ENCODE results near the gene CNNM3.
A peak's percentile ranks its signal among the peaks of the same experiment; 100 is the strongest.

DNA sequence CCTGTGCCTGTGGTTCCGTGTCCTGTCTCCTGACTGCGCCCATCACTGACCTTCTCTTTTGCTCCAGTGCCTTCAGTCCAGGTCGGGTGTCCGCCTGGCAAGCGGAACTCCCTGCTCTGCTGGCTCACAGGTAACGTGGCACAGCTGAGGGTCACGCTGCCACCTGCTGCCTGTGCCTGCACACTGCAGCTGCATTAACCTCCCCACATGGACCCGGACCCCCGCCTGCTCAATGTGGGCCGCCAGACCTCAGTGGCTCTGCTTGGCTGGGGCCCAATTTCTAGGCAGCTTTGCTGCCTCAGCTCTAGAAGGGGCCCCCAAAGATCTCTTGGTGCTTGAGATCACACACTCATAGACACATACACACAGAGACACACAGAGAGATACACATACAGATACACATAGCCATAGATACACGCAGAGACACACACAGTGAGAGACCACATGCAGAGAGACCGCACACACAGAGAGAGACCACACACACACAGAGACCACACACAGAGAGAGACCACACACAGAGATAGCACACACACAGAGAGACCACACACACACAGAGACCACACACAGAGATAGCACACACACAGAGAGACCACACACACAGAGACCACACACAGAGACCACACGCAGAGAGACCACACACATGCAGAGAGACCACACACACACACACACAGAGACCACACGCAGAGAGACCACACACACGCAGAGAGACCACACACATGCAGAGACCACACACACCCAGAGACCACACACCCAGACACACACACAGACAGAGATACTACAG, 14.9 kb upstream of the CNNM3 start:
- TF ChIP-seq, protein P1, sequence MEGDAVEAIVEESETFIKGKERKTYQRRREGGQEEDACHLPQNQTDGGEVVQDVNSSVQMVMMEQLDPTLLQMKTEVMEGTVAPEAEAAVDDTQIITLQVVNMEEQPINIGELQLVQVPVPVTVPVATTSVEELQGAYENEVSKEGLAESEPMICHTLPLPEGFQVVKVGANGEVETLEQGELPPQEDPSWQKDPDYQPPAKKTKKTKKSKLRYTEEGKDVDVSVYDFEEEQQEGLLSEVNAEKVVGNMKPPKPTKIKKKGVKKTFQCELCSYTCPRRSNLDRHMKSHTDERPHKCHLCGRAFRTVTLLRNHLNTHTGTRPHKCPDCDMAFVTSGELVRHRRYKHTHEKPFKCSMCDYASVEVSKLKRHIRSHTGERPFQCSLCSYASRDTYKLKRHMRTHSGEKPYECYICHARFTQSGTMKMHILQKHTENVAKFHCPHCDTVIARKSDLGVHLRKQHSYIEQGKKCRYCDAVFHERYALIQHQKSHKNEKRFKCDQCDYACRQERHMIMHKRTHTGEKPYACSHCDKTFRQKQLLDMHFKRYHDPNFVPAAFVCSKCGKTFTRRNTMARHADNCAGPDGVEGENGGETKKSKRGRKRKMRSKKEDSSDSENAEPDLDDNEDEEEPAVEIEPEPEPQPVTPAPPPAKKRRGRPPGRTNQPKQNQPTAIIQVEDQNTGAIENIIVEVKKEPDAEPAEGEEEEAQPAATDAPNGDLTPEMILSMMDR (IDR thresholded peaks at IDR 0.05; ENCODE audit: low read depth, low read length): peak; percentile 87
- no peak for TF ChIP-seq EZH2phosphoT487 (IDR thresholded peaks at IDR 0.05; ENCODE audit: low read depth)
